Non-pigmented ciliary epithelial cell (primary cell): ENCODE measurements around the gene AMHR2.

Experiments
- DNase-seq: peaks from one replicate; pipeline ENCODE4 v3.0.0-alpha.2; 2010; ENCODE audit warnings: low read depth

Gene AMHR2

DNA sequence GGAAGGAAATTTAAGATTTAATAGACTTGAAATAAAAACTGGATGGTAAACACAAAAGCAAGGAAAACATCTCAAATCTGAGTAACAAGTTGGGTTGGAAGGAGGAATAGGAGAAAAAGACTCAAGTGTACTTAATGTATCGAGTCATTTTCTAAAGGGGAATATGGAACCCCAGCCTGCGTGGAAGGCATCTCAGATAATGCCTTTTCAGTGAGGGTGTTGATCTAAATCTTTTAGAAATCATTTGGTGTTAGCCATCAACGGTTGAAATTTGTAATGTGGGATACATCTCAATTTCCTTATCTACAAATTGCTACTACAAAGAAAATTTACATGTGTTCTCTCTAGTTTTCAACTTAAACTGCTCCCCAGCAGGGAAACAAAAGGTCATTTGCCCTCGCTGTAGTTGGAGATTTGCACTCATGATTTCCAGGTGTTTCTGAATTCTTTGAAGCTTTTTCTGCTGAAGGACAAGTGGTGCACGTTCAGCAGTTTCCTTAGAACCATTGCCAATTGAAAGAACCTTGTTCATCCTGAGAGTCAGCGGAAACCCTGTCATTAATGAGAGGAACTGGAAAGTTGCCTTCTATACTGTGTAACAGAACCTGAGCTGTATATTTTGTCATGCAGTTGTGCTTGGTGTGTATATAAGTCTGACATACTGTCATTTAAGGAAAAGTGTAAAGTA is 30.4 kb downstream of the AMHR2 start:
- no peak for DNase-seq

DNA sequence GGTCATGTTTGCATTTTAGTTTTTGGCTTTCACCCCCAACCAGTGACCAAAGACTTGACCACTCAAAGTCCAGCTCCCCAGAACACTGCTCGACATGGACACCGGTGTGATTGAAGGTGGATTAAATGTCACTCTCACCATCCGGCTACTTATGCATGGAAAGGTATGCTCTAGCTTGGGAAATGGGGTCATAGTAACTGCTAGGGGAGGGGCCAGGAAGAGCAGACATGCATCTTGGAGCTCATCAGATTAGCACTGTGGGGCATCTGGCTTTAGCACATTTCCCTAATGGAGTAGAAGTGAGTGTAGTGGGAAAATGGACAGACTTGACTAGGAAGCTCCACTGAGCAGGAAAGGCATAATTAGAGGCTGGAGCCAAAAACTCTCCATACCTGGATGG is 31.1 kb downstream of the AMHR2 start:
- DNase-seq, result no peak

DNA sequence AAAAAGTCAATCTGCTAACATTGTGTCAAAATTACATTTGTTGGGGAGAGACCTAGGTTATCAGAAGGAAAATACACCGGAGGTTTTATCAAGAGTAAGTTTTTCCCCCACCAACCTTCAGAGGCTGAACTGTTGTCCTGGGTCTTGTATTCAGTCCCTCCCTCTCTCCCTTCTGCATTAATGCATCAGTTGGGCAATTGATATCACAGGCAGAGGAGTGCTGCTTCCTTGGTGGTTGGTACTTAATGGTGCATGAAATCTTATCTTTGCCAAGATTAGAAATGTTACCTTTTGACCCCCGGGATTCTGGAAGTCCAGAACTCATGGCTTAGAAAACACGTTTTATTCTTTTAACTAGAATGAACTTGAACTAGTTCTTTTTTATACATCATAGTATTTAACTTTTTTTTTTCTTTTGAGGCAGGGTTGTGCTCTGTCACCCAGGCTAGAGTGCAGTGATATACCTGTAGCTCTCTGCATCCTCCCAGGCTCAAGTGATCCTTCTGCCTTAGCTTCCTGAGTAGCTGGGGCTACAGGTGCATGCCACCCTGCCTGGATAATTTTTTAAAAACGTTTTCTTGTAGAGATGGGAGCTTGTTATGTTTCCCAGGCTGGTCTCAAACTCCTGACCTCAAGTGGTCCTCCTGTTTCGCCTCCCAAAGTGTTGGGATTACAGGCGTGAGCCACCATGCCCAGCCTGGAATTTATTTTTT is 33.2 kb downstream of the AMHR2 start:
- DNase-seq, result no peak

DNA sequence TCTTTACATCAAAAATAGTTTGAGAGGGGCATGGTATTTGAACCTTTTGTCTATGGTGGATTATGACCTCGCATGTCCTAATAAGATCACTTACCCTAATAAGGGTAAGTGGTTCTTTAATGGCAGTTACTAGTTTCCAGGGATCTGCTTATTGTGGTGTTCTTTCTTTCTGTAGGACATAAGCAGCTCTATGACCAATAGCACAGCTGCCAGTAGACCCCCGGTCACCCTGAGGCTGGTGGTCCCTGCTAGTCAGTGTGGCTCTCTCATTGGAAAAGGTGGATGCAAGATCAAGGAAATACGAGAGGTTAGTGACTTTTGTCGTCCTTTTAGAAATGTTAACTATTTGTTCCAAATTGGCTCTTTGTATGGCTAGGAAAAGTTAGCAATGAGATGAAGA is 35.4 kb downstream of the AMHR2 start:
- no peak for DNase-seq

DNA sequence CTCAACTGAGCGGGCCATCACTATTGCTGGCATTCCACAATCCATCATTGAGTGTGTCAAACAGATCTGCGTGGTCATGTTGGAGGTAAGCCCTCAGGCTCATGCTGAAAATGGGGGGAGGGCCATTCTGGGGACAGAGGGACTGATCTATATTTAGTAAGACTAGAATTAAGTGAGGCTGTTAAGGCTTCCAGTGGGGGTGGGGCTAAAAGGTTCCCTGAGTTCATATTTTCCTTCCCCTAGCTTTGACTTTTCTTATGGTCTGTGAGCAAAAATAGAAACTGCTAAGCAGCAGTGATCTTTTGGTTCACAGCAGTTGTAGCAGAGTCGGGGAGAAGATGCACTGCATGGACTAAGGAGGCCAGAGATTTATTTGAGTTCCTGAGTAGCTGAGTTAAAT is 37.4 kb downstream of the AMHR2 start:
- DNase-seq, result no peak

DNA sequence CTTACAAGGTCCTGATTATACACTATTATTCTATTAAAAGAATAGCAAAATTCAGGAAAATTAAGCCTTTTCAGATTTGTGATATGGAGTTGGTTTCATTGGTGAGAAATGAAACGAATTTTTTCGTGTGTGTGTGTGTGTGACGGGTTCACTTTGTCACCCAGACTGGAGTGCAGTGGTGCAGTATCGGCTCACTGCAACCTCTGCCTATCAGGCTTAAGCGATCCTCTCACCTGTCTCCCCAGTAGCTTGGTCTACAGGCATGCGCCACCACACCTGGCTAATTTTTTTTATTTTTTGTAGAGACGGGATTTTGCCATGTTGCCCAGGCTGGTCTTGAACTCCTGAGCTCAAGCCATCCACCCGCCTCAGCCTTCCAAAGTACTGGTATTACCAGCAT is 37.9 kb downstream of the AMHR2 start:
- no peak for DNase-seq

DNA sequence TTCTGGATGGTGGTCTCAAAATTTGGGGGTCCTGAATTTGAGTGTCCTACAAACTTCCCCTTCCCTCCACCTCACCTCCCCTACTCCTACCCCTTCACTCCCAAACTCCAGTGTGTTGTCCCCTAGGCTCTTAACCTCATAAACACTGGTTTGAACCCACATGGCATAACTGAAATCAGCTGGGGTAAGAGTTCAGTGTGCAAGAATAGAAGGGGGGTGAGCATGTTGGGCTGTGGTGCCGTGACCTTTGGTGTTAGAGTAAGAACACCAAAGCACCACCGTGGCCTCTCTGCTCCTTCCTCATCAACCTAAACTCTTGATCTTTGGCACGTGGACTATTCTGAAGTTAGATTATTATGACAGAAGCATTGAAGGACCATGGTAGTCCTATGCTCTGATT is 39.3 kb downstream of the AMHR2 start:
- no peak for DNase-seq

DNA sequence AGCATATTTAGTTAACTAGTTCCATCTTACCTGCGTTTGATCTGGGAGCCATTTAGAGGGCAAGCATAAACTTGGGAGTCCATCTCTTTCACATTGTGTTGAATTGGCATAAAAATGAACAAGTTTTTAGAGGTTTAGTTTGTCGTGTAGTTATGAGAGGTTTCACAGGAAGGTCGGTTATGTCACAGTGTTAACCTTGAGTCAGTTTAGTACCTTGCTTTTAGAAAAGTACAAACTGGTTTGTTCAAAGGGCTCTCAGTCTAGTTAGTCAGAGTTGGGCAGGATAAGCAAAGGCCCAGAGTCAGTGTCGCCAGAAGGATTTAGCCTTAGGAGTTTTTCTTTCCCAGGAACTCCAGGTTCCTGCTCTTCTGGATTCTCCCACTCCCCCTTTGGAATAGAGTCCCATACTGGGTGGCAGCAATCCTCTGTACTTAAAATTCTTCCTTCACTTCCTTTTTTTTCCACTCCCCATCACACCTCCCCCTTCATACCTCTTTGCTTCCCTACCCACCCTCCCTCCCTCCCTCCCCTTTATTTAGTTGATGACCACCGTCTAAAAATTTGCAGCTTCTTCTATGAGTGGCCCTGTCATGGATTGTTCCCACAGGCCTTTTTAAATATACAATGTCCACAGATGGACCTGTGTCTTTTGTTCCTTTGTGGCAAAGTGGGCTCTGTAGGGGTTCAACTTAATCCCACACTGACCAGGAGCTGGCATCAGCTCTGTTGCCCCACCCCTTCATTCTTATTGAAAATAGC is 40.3 kb downstream of the AMHR2 start:
- DNase-seq, result no peak

DNA sequence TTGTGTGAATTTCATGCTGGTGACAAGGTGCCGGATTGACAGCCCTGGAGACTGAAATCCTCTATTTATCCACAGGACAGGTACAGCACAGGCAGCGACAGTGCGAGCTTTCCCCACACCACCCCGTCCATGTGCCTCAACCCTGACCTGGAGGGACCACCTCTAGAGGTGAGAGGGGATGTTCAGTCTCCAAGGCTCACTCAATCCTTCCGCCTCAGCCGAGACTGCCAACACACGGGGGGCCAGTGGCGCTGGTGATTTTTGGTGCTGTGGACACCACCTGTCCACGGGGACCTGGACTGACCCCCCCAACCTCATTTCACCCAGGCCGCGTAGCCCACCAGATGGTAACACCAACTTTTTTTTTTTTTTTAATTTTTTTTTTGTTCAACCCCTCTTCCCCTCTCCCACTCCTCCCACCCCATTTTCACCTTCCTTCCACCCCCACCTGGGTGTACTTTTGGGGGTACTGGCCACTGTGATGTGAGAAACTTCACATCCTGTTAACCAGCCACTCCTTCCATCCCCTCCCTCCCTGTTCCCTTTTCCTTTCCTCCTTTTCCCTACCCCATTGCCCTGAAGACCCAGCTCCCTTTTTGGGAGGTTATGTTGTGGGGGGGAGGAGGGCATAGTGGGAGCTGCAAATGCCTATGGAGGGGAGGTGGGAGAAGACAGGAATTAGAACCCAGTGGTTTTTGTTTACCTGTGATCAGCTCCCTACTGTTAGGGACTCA is 41.2 kb downstream of the AMHR2 start:
- no peak for DNase-seq

DNA sequence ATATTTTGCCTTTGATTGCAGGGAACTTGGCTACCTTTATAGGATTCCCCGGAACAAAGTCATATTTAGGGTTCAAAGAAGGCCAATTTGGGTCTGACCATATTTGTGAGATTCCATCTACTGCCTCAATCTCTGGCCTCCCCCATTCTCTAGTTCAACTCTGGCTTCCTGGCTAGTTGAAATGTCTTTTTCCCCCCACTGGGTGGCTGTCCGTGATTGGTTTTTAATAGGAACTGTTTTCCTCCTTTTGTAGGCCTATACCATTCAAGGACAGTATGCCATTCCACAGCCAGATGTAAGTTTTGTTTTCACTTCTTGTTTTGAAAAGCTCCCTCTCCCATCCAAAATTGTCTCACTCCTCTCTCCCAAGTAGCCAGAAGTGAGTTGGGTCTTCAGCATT is 42.0 kb downstream of the AMHR2 start:
- DNase-seq, result no peak

DNA sequence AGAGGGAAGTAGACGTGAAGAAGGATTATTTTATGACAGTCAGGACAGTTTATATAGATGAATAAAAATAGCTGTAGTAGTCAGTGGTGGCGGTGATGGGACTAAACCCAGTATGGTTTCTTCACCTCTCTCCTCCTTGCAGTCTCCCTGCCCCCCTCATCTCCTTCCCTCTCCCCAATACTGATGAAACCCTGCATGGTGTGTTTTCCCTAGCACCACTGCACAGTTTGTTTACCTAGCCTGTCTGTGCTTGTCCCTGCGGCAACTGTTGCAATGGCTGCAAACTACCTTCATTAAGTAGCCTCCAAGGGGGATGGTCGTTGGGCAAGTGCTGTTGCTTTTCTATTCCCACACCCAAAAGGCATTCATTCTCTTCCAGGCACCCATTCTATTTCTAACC is 43.0 kb downstream of the AMHR2 start:
- DNase-seq, result no peak

DNA sequence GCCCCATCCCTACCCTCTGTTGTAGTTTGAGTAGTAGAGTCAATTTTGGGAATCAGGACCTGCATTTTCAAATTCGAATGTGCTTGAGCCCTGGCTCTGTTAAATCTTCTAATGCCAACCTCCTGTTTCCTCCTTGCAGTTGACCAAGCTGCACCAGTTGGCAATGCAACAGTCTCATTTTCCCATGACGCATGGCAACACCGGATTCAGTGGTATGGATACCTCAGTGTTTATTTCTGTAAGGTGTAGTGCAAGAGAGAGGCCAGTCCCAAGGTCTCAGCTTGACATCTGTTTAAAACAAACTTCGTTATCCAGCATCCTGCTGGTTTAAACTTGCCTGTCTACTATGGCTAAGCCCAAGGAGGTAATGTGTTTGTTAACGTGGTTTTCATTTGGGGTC is 43.4 kb downstream of the AMHR2 start:
- DNase-seq, result no peak

DNA sequence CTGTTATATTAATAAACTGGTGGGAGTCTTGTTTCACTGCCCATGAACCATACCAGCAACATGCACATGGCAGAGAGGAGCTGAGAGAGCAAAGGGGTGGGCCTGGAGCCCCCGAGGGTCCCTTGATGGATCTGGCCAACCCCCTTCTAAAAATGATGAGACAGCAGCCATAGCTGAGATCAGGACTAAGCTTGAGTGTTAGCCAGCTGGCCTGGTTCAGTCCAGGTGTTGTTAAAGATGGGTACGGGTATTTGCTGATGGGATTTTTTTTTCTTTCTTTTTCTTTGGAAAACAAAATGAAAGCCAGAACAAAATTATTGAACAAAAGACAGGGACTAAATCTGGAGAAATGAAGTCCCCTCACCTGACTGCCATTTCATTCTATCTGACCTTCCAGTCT is 44.2 kb downstream of the AMHR2 start:
- no peak for DNase-seq

DNA sequence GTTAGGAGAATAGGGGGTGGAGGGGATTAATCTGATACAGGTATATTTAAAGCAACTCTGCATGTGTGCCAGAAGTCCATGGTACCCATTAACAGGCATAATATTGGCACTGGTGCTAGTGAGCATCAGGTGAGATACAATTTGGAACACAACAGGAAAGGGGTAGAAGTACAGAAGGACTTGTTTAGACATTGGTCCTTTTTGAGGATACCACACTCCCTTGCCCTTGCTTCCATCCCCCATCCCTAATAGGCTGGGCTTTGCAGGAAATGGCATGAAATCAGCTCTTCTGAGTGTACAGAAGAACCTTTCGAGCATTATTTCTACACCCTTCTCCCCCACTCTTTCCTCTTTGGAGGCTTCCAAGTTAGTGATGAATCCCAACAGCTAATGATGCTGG is 44.6 kb downstream of the AMHR2 start:
- no peak for DNase-seq

DNA sequence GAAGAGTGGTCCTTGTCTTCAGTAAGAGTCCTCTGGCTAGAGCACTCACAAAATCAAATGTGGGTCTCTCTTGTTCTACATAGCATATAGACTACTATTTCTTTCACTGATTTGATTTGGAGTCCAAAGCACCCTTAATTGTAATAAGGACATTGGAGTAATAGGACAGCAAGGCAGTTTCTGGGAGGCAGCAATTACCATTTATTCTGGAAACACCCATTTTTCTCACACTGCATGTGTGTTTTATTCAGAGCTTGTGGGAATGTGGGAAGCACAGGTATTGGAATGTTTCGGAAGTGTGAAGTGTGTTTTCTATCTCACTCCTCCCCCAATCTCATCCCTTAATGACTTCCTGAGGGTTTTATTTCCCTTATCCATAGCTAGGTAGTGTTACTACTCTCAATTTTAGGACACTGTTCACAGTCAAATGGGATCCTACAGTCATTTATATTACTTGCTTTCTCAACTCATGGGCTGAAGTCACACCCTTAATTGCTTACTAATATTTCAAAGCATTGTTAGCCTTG is 48.5 kb downstream of the AMHR2 start:
- no peak for DNase-seq

DNA sequence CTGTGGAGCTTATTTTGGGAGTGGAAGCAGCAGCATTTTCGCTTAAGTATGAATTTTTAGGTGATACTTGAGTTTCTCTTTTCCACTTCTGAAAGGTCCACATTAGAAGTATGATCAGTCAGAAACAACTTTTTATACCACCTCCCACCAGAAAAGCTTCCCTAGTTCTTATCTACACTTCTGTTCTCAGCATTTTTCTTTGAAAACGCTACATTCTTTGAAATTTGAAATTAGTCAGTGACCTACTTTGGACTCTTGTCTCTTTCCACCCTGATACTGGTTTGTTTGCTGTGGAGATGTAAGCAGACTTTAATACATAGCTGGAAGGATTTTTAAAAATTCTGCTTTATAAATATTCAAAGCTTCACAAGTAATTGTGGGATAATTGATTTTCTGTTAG is 50.4 kb downstream of the AMHR2 start:
- DNase-seq, result no peak

DNA sequence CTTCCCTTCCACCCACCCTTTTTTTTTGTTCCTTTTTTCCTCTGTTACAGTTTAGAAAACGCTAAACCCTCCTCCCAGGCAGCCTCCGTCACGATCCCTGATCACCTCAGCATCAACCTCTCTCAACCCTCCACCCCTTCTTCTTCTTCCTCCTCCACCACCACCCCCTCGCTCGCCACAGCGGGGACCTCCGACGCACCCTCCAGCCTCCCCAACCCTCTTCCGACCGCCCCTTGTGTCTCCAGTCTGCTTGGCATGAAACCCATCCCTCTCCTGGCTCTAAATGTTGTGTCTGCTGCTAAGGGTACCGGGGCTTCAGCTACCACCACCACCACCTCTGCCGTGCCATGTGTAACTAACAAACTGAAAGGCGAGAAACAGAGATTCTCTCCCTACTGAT is 51.2 kb downstream of the AMHR2 start:
- no peak for DNase-seq

DNA sequence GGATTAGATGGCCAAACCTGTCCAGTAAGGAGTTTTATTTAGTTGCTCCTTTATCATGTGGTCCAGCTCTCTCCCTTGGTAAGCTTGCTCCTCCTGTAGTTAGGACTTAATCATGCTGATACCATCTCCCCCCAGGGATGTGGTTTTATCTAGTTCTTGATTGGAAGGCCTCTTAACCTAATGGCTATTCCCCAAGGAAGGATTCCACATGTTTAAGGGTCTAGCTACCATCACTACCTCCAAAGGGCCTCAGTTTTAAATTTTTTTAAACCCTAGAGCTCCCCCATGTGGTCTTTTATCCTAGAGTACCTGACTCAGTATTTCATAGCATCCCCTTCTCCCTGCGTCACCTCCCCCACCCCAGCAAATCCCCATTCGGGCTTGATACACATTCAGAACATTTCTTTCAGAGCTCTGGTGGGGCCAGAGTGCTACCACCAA is 53.1 kb downstream of the AMHR2 start:
- no peak for DNase-seq

DNA sequence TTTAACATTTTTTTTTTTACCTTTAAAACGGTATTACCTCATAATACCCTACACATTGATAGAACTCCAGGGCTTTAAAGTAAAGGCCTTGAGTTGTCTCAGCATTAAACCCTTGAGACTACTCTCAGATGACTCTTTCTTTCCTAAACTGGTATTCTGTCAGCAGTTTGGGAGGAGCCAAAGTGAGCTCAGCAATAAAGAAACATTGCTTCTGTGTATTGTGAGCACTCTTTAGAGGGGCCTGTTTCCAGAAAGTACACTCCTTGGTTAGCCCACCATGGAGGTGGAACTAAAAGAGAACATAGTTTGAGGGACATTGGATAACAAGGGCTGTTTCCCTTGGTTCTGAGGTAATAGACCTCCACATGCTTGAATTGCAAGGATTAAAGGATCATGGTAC is 55.2 kb downstream of the AMHR2 start:
- no peak for DNase-seq

DNA sequence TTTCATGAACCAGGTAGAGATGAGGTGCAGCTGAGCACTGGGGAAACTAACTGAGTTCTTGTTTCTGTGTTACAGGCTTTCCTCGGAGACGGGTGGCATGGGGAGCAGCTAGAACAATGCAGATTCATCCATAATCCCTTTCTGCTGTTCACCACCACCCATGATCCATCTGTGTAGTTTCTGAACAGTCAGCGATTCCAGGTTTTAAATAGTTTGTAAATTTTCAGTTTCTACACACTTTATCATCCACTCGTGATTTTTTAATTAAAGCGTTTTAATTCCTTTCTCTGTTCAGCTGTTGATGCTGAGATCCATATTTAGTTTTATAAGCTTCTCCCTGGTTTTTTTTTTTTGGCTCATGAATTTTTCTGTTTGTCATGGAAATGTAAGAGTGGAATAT is 55.7 kb downstream of the AMHR2 start:
- DNase-seq, result no peak

DNA sequence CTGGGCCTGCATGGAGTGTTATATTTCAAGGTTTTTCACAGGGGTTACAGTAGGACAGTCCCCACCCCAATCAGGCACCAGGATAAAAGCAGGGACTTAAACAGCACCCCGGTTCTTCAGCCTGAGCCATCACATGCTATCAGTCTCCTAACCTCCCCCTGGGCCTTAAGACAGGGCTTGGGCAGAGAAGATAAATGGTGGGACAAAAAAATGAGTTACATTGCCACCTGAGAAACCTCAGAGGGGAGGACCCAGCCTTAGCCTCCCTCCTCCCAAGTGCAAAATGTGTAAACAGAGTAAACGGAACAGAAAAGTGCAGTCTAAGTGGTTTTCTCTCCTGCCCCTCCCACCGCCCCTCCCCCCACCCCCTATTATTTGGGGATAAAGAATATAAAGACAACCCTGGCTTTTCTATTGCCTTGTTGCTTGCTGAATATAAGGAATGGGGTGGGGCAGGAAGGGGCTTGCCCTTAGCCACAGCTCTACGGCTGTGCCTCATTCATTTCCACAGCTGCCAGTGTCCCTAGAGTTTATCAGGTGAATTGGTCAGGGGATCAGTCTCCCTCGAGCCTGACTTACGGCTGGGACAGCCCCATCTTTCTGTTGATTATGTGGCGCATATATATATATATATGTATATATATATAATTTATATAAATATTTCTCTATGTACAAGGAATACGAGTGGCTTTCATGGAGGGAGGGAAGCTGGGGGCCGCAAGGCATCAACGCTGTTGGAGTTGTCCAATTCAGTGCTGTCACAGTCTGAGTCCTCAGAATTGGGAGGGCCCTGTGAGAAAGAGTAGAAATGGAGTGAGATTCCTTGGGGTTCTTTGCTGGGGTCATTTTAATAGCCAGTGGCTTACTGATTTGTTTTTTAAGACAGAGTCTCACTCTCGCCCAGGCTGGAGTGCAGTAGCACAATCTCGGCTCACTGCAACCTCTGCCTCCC is 57.1 kb downstream of the AMHR2 start:
- DNase-seq, result no peak
